HG03575 (cell line): ENCODE results near the gene TEAD1.

ENCODE experiments used
- ATAC-seq: cut with Tn5 transposase; IDR thresholded peaks from one replicate; pipeline ENCODE4 v1.9.1; 2021; ENCODE audit not compliant: unreplicated experiment, insufficient number of reproducible peaks, low FRiP score; ENCODE audit errors: extremely low read depth

The TEAD1 gene

DNA sequence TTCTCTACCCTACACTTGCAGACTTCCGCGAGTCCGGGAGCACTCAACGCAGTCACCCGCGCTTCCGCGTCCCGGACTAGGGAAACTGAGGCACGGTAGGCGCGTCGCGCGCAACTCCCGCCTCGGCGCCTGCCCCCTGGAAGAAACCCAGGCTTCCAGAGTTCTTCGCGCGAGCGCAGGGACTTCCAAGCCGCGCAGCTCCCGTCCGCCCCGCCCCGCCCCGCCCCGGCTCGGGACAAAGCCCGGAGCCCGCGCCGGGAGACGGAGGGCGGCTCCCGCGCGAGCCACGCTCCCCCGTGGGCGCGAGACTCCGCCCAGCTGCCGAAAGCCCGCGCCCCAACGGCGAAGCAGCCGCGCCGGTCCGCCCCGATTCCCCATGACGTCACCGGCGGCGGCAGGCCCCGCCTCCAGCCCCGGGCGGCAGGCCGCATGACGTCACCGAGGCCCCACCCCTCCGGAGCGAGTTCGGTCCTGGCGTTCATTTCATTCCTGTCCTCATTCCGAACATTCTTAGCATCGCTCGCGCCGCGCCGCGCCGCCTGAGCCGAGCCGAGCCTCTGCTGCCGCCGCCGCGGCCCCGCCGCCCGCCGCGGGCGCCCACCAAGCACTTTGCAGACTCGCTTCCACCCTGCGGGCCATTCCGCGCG is at the start of gene TEAD1:
TSS of gene TEAD1 (plus strand) at position 498 of the 647 bp plus-strand sequence.
- no peak for ATAC-seq

- no peak for ATAC-seq
Measured at GRCh38 chr11:12624595-12624994, 49.6 kb upstream of the TEAD1 start.

- ATAC-seq = no peak
Measured at GRCh38 chr11:12625438-12626071, 48.7 kb upstream of the TEAD1 start.

GRCh38 chr11:12626616-12627015 is 47.6 kb upstream of the TEAD1 start:
- no peak for ATAC-seq

DNA sequence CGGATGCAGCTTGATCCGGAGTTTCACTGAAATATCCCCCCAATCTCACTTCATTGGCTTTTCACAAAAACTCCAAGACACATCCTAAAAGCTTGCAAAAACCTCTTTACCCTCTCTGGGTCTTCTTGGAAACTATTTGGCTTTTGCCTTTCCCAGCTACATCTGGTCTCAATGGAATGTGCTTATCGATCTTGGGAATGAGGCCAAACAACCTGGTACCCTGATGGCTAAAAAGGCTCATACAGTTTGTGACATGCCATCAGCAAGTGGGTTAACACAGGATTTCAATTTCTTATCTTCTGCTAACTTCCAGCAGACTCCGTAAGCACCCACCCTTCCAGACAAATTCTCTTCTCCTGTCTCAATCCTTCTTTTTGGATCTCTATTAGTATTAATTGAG is 45.9 kb upstream of the TEAD1 start:
- ATAC-seq = no peak

GRCh38 chr11:12629601-12630313 is 44.5 kb upstream of the TEAD1 start:
- no peak for ATAC-seq

DNA sequence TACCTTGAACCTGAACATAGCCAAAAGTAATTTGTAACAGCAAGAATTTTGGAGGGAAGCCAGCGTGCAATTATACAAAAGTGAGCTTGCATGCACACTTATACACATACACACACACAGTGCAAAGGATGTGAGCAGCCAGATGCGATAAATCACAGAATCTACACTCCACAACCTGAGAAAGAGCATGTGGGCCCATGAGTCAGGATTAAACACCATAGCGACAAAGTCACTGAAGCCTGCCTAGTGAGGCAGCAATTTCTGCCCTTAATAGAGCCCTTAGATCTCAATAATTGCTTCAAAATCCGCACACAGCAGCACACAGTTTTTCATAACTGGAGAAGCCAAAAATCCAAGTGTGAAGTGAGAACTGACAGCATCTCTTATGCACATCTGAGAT is 42.6 kb upstream of the TEAD1 start:
- ATAC-seq = no peak

DNA sequence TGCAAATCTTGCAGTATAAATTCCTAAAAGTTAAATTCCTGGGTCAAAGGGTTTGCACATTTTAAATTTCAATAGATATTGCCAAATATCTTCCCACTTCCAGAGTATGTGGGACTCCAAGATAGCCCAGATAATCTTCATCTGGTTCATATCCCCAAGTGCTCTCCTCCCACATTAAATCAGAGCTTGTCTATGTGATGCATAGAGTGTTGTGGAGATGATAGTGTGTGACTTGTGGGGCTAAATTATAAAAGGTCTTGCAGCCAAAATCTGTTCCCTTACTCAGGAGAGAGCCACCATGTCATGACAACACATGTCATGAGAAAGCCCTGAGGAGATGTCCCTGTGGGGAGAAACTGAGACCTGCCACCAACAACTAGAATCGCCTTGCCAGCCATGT is 39.9 kb upstream of the TEAD1 start:
- no peak for ATAC-seq

GRCh38 chr11:12636871-12637410 is 37.3 kb upstream of the TEAD1 start:
- ATAC-seq = no peak

DNA sequence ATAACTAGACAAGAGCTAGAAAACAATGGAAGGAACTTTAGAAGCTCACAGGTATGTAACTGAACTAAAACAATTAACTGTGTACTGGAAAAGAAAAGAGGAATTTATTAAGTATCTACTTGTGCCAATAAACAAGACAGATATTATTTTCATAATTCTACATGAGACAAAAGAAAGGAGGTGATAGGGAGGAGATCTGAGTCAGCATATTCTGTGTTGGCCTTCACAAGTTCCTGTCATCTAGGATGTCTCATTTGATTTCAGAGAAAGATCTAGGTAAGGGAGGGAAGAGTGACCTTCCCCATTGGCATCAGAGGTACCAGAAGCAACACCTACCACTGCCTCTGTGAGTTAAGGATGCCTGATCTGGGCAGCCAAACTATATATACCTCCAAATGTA is 34.8 kb upstream of the TEAD1 start:
- no peak for ATAC-seq

GRCh38 chr11:12640355-12640754 is 33.9 kb upstream of the TEAD1 start:
- no peak for ATAC-seq

- ATAC-seq = no peak
Measured at GRCh38 chr11:12640926-12641849, 33.0 kb upstream of the TEAD1 start.

- ATAC-seq = no peak
Measured at GRCh38 chr11:12642040-12642439, 32.2 kb upstream of the TEAD1 start.

GRCh38 chr11:12642806-12643428 is 31.3 kb upstream of the TEAD1 start:
- no peak for ATAC-seq

DNA sequence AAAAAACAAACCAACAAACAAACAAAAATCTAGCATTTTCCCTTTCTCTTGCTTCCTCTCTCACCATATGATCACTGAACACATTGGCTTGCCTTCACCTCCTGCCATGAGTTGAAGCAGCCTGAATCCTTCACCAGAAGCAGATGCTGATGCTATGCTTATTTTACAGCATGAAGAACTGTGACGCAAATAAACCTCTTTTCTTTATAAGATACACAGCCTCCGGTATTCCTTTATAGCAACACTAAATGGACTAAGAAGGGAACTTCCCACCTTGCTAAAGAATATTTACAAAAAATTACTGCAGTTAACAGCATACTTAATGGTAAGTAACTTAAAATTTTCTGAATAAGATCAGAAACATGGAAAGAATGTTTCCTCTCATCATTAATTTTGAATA is 27.7 kb upstream of the TEAD1 start:
- ATAC-seq = no peak

- no peak for ATAC-seq
Measured at GRCh38 chr11:12653729-12654128, 20.5 kb upstream of the TEAD1 start.

DNA sequence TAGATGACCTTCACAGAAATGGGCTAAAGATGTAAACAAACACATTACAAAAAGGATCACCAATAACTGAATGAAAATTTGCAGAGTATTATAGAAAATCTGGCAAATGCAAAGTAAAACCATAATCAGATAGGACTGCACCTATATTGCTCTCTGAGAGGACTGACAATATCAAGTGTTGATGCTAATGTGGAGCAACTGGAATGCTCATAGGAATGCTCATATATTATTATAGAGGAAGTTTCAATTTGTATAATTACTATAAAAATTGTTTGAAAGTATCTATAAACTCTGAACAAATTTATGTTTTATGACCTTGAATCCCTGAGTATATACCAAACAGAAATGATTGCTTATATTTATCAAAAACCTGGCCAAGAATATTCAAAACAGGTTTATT is 18.4 kb upstream of the TEAD1 start:
- ATAC-seq = no peak

DNA sequence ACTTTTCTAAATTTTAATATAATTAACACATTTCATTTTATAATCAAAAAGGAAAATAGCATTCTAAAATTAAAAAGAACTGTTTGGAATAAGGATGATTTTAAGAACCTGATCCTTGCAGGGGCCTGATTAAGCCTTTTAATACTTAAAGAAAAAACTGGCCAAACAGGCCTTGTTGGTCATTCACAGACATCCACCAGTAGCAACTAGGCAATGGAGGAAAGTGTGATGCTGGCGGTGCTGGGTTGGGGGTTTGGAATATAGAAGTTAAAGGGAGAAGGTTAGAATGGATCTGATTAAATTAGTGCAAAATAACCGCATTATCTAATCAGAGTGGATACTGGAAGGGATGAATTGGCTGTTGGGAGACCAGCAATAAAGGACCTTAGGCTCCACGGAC is 16.9 kb upstream of the TEAD1 start:
- ATAC-seq = no peak

DNA sequence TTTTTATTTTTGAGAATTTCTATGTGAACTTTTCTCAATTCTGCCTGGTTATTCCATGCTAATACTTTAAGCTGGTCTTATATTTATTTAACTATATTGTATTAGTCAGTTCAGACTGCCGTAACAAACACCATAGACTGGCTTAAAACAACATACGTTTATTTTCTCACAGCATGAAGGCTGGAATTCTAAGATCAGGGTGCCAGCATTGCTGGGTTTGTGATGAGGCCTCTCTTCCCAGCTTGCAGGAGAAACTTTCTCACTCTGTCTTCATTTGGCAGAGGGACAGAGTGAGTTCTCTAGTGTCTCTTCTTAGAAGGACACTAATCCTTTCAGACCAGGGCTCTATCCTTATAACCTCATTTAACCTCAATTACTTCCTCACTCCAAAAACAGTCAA is 16.2 kb upstream of the TEAD1 start:
- ATAC-seq = no peak
